Endothelial cell of umbilical vein (primary cell): Measurements from ENCODE around the gene PDZD4. TPM values are rescaled to one million over a fixed set of nuclear protein-coding genes. Genes with fewer than 3 reads are reported as not detected.

Source experiments
- BruUV-seq: library from RNA; stranded (reverse); fragments of 400-500 nt; replicated peaks from 2 replicates; lab custom pipeline; 2021; lab: Mats Ljungman, UMichigan
- CTCF ChIA-PET: fragments of 300-600, 350-600 bp; sonication (Branson Sonifier 250); formaldehyde crosslinking; loops from one replicate; lab custom pipeline; 2021; ENCODE audit warnings: antibody characterized with exemption, inconsistent platforms; lab: Charles Lee
- POLR2A ChIA-PET: fragments of 300-600, 350-600 bp; sonication (Branson Sonifier 250); formaldehyde crosslinking; loops from one replicate; lab custom pipeline; 2021; ENCODE audit warnings: antibody characterized with exemption, inconsistent platforms; lab: Charles Lee
- DNase-seq: peaks from one replicate; pipeline ENCODE4 v3.0.0-alpha.2; 2011; ENCODE audit warnings: low read depth, low spot score
- FAIRE-seq: peaks from 2 replicates; lab custom pipeline; 2011; peaks lifted over from hg19 to GRCh38; lab: Jason Lieb, UNC
- H2AFZ ChIP-seq: 2 replicates; pipeline ENCODE4 v1.6.0; 2012; ENCODE audit warnings: low read depth, low read length, control low read depth, inconsistent platforms
- H3K27ac ChIP-seq: 2 replicates; pipeline ENCODE4 v1.5.1; 2011; ENCODE audit warnings: low read depth, mild to moderate bottlenecking, control low read depth, low read length, moderate library complexity; ENCODE audit not compliant: insufficient read depth
- H3K27me3 ChIP-seq, 2 experiments: 2 replicates each; pipeline versions ENCODE4 v1.6.0 to v1.6.1; 2011; ENCODE audit warnings: low read length in 2 of 2, mixed read lengths in 1 of 2; ENCODE audit not compliant: control insufficient read depth in 2 of 2, insufficient read depth in 2 of 2
- H3K36me3 ChIP-seq, 2 experiments: 2 replicates in 1 of 2; 3 replicates in 1 of 2; pipeline ENCODE4 v1.5.1; 2011; ENCODE audit warnings: low read length in 2 of 2, mild to moderate bottlenecking in 1 of 2, moderate library complexity in 1 of 2; ENCODE audit not compliant: control insufficient read depth in 2 of 2, insufficient read depth in 2 of 2; ENCODE audit errors: extremely low read depth in 1 of 2
- H3K4me1 ChIP-seq: 3 replicates; pipeline ENCODE4 v1.5.1; 2011; ENCODE audit warnings: mild to moderate bottlenecking, low read length; ENCODE audit not compliant: control insufficient read depth, insufficient read depth; ENCODE audit errors: extremely low read depth
- H3K4me2 ChIP-seq: 2 replicates; pipeline ENCODE4 v1.6.1; 2011; ENCODE audit warnings: low read length, control low read depth, mixed read lengths; ENCODE audit not compliant: insufficient read depth
- H3K4me3 ChIP-seq, 3 experiments: fragments of 200-600 bp in 1 of 3; sonication (generic), shearing (Covaris generic) in 1 of 3; replicated peaks in 1 of 3; 2 replicates each; pipeline ENCODE4 v1.5.1; 2011 to 2016; ENCODE audit warnings: control low read depth in 3 of 3, low read length in 3 of 3, mild to moderate bottlenecking in 2 of 3, inconsistent platforms in 1 of 3, low read depth in 1 of 3, moderate library complexity in 1 of 3; ENCODE audit not compliant: insufficient read depth in 1 of 3
- H3K79me2 ChIP-seq: 2 replicates; pipeline ENCODE4 v1.6.0; 2012; ENCODE audit warnings: low read length, inconsistent platforms; ENCODE audit not compliant: control insufficient read depth, insufficient read depth
- H3K9ac ChIP-seq: replicated peaks from 2 replicates; pipeline ENCODE3; 2011; ENCODE audit warnings: low read length, control low read depth; ENCODE audit not compliant: insufficient read depth; ENCODE audit errors: extremely low read depth
- H3K9me1 ChIP-seq: replicated peaks from 3 replicates; pipeline ENCODE4 v1.6.0; 2011; ENCODE audit warnings: mild to moderate bottlenecking, low read length; ENCODE audit not compliant: control insufficient read depth, insufficient read depth; ENCODE audit errors: extremely low read depth
- H3K9me3 ChIP-seq: replicated peaks from 2 replicates; pipeline ENCODE4 v1.5.1; 2012; ENCODE audit warnings: low read length, inconsistent platforms; ENCODE audit not compliant: control insufficient read depth, insufficient read depth
- H4K20me1 ChIP-seq: replicated peaks from 2 replicates; pipeline ENCODE3; 2011; ENCODE audit warnings: mild to moderate bottlenecking, low read length; ENCODE audit not compliant: control insufficient read depth, insufficient read depth; ENCODE audit errors: extremely low read depth
- EZH2 ChIP-seq: IDR thresholded peaks from 2 replicates; pipeline ENCODE4 v1.6.1; 2012; ENCODE audit warnings: borderline replicate concordance, low read depth, mild to moderate bottlenecking, moderate library complexity, low read length, inconsistent platforms; ENCODE audit not compliant: severe bottlenecking
- FOS ChIP-seq: IDR thresholded peaks from 2 replicates; pipeline ENCODE4 v1.6.1; 2011; ENCODE audit warnings: mild to moderate bottlenecking, low read length, moderate library complexity, borderline replicate concordance; ENCODE audit not compliant: insufficient read depth
- GATA2 ChIP-seq: IDR thresholded peaks from 2 replicates; pipeline ENCODE4 v1.7.0; 2011; ENCODE audit warnings: low read depth, mild to moderate bottlenecking, moderate library complexity, mixed read lengths, low read length; ENCODE audit not compliant: insufficient read length, insufficient read depth
- MYC ChIP-seq: IDR thresholded peaks from one replicate; pipeline ENCODE4 v1.6.1; 2011; ENCODE audit warnings: mild to moderate bottlenecking, low read depth, low read length
- POLR2A ChIP-seq: IDR thresholded peaks from 2 replicates; pipeline ENCODE4 v1.6.1; 2012; ENCODE audit warnings: low read depth, mild to moderate bottlenecking, control low read depth, low read length
- POLR2AphosphoS5 ChIP-seq: IDR thresholded peaks from 2 replicates; pipeline ENCODE4 v1.6.1; 2012; ENCODE audit warnings: low read depth, mild to moderate bottlenecking, control low read depth, low read length, moderate library complexity; ENCODE audit not compliant: insufficient read depth
- dilution Hi-C: fragments of 300-500 bp; cut with MboI; formaldehyde crosslinking; loops from one replicate; pipeline ENCODE4 v1.15.0; 2019; ENCODE audit warnings: low sequenced_read_pairs; ENCODE audit not compliant: extremely low pct_ligation_motif_present
- intact Hi-C: fragments of 100-400 bp; cut with micrococcal nuclease; formaldehyde crosslinking; loops from one replicate; pipeline ENCODE4 v1.10.0; 2022
- polyA plus RNA-seq, 4 experiments: library from polyadenylated mRNA; depleted of rRNA in 3 of 4; stranded (reverse) in 3 of 4; unstranded in 1 of 4; fragments of >200 nt; gene quantifications; 2 replicates each; pipeline versions ENCODE4 v1.2.1 to v1.2.3, GENCODE V29; 2011 to 2012; ENCODE audit warnings: missing spikeins in 1 of 4
- total RNA-seq: library from RNA; stranded (reverse); gene quantifications from 2 replicates; pipeline ENCODE4 v1.2.3, GENCODE V29; 2021
- TF ChIP-seq, protein P1 (sequence below), 2 donors: IDR thresholded peaks; 1 replicate in 1 of 2; 2 replicates in 1 of 2; pipeline ENCODE4 v1.5.1; 2011; ENCODE audit warnings: low read length in 2 of 2, mild to moderate bottlenecking in 2 of 2, moderate library complexity in 2 of 2, control low read depth in 1 of 2, inconsistent platforms in 1 of 2, low read depth in 1 of 2; ENCODE audit not compliant: insufficient read depth in 1 of 2; ENCODE audit errors: extremely low read depth in 1 of 2
- TF ChIP-seq, protein P2 (sequence below): IDR thresholded peaks from 2 replicates; pipeline ENCODE4 v1.6.1; 2011; ENCODE audit not compliant: insufficient read depth, insufficient read length

The PDZD4 gene
- total and polyA plus RNA-seq, 2 donors (not counting 3 experiments of a cell fraction or from before 2014, with no cell fraction given): 0.07 to 0.09 TPM

DNA sequence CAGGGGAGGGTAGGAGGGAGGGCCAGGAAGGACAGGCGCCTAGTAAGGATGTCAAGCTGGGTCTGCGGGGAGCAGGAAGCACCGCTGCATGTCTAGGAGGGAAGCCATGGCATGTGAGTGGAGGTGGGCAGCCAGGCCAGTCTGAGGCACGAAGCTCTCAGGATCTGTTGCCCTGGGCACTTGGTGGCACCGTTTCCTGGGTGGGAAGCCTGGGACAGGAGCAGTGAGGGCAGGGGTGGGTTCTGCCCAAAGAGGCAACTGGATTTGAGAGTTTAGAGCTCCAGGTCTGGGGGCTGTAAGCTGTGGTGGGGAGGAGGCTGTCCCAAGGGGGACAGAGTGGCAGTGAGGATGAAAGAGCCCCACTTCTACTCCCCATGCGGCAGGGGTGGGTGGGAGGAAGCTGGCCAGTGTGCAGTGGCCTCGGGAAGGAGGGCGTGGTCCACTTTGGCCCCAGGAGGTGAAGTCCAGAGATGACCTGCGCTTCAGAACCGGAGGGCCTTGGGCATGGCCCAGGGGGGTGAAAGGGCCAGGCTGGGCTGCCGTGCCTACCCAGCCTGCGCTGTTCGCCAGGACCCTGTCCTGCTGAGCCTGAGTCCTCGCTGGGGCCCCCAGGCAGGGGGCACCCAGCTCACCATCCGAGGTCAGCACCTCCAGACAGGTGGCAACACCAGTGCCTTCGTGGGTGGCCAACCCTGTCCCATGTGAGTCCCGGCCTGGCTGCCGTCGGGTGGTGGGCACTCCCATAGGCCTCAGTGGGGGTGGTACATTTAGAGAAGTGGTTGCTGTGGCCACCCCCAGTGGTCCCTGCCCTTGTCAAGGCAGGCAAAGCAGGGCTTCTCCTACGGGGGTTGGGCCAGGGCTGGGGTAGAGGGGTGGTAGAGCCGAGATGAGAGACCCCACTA lies 57.8 kb downstream of the PDZD4 start:
- ChIA-PET CTCF (no interaction called here), POLR2A (no interaction called here)
- Histone ChIP-seq H3K79me2 (no peaks in the 10 kb centered on the region), H3K36me3 (peaks cover 0 to 22% of the 10 kb centered on the region in 2 experiments), H3K4me3 (no peak overlapping the region), H3K4me1 (no peaks in the 10 kb centered on the region), H3K9me1 (no peaks in the 10 kb centered on the region), H3K27me3 (no peaks in the 10 kb centered on the region), H3K9me3 (no peaks in the 10 kb centered on the region), H3K27ac (no peak overlapping the region), H3K4me2 (no peak overlapping the region), H3K9ac (no peak overlapping the region), H4K20me1 (no peaks in the 10 kb centered on the region), H2AFZ (no peak overlapping the region)
- no peak for DNase-seq
- TF ChIP-seq FOS (no peak), POLR2AphosphoS5 (no peak), GATA2 (no peak), EZH2 (no peak), POLR2A (no peak), MYC (no peak)
- TF ChIP-seq, protein P1, sequence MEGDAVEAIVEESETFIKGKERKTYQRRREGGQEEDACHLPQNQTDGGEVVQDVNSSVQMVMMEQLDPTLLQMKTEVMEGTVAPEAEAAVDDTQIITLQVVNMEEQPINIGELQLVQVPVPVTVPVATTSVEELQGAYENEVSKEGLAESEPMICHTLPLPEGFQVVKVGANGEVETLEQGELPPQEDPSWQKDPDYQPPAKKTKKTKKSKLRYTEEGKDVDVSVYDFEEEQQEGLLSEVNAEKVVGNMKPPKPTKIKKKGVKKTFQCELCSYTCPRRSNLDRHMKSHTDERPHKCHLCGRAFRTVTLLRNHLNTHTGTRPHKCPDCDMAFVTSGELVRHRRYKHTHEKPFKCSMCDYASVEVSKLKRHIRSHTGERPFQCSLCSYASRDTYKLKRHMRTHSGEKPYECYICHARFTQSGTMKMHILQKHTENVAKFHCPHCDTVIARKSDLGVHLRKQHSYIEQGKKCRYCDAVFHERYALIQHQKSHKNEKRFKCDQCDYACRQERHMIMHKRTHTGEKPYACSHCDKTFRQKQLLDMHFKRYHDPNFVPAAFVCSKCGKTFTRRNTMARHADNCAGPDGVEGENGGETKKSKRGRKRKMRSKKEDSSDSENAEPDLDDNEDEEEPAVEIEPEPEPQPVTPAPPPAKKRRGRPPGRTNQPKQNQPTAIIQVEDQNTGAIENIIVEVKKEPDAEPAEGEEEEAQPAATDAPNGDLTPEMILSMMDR (IDR thresholded peaks at IDR 0.05; ENCODE audit: extremely low read depth in 1 of 2, insufficient read depth in 1 of 2, low read depth in 1 of 2, low read length in 2 of 2): no peak
- TF ChIP-seq, protein P2, sequence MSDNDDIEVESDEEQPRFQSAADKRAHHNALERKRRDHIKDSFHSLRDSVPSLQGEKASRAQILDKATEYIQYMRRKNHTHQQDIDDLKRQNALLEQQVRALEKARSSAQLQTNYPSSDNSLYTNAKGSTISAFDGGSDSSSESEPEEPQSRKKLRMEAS: no peak
- intact Hi-C loops (no loop called here), dilution Hi-C loops (no loop called here)
- no TSS peak for BruUV-seq
- no peak for FAIRE-seq
